ENCODE measurements around the gene KRT23.
"Not testable (repeated sequence)": the region's sequence is repeated elsewhere in the genome, so short reads cannot be mapped to it uniquely, and the experiment has no call there.

GRCh38 chr17:40917116-40917515, 20.3 kb downstream of the KRT23 start:
- not testable (repeated sequence) for TF ChIP-seq CTCF (IDR thresholded peaks at IDR 0.05; ENCODE audit: insufficient read depth, low read length); POLR2AphosphoS5 (IDR thresholded peaks at IDR 0.05; ENCODE audit: low read depth)
- TF ChIP-seq, protein P1, sequence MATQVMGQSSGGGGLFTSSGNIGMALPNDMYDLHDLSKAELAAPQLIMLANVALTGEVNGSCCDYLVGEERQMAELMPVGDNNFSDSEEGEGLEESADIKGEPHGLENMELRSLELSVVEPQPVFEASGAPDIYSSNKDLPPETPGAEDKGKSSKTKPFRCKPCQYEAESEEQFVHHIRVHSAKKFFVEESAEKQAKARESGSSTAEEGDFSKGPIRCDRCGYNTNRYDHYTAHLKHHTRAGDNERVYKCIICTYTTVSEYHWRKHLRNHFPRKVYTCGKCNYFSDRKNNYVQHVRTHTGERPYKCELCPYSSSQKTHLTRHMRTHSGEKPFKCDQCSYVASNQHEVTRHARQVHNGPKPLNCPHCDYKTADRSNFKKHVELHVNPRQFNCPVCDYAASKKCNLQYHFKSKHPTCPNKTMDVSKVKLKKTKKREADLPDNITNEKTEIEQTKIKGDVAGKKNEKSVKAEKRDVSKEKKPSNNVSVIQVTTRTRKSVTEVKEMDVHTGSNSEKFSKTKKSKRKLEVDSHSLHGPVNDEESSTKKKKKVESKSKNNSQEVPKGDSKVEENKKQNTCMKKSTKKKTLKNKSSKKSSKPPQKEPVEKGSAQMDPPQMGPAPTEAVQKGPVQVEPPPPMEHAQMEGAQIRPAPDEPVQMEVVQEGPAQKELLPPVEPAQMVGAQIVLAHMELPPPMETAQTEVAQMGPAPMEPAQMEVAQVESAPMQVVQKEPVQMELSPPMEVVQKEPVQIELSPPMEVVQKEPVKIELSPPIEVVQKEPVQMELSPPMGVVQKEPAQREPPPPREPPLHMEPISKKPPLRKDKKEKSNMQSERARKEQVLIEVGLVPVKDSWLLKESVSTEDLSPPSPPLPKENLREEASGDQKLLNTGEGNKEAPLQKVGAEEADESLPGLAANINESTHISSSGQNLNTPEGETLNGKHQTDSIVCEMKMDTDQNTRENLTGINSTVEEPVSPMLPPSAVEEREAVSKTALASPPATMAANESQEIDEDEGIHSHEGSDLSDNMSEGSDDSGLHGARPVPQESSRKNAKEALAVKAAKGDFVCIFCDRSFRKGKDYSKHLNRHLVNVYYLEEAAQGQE (IDR thresholded peaks at IDR 0.05; ENCODE audit: insufficient replicate concordance, low read depth), result not testable (repeated sequence)

Data from HL-60 (cell line).